ENCODE measurements around the gene MEGF9.

DNA sequence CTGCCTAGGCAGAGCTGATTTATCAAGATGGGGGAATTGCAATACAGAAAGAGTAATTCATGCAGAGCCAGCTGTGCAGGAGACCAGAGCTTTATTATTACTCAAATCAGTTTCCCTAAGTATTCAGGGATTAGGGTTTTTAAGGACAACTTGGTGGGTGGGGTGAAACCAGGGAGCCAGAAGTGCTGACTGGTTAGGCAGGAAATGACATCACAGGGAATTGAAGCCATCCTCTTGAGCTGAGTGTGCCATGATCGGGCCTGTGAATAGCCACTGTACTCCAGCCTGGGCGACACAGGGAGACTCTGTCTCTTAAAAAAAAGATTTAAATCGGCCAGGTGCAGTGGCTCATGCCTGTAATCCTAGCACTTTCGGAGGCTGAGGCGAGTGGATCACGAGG lies 89.0 kb downstream of the MEGF9 start:
- TF ChIP-seq ZBTB2 (CRISPR knock-in tag; IDR thresholded peaks at IDR 0.05; ENCODE audit: low read depth) = no peak
- TF ChIP-seq, protein P1, sequence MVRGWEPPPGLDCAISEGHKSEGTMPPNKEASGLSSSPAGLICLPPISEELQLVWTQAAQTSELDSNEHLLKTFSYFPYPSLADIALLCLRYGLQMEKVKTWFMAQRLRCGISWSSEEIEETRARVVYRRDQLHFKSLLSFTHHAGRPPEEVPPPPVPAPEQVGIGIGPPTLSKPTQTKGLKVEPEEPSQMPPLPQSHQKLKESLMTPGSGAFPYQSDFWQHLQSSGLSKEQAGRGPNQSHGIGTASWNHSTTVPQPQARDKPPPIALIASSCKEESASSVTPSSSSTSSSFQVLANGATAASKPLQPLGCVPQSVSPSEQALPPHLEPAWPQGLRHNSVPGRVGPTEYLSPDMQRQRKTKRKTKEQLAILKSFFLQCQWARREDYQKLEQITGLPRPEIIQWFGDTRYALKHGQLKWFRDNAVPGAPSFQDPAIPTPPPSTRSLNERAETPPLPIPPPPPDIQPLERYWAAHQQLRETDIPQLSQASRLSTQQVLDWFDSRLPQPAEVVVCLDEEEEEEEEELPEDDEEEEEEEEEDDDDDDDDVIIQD (CRISPR knock-in tag; IDR thresholded peaks at IDR 0.05; ENCODE audit: low read depth) = no peak
